B cell (primary cell): Measurements from ENCODE around the gene FGA. TPM values are rescaled to one million over a fixed set of nuclear protein-coding genes. Genes with fewer than 3 reads are reported as not detected.

Source experiments
- ATAC-seq: fragments of 200-7000 bp; cut with Tn5 transposase; one replicate; pipeline ENCODE4 v1.10.0; 2021; ENCODE audit warnings: low read depth, mild to moderate bottlenecking, moderate number of reproducible peaks, moderate library complexity
- CTCF ChIA-PET: fragments of 350-600 bp; sonication (Branson Sonifier 250); formaldehyde crosslinking; loops from one replicate; lab custom pipeline; 2021; ENCODE audit warnings: antibody characterized with exemption, inconsistent platforms; lab: Charles Lee
- POLR2A ChIA-PET: fragments of 350-600 bp; sonication (Branson Sonifier 250); formaldehyde crosslinking; loops from one replicate; lab custom pipeline; 2021; ENCODE audit warnings: antibody characterized with exemption; lab: Charles Lee
- DNase-seq: peaks from one replicate; pipeline ENCODE4 v3.0.0; 2013
- H2AFZ ChIP-seq: 2 replicates; pipeline ENCODE4 v1.6.1; 2012; ENCODE audit warnings: mild to moderate bottlenecking, low read depth, low read length; ENCODE audit not compliant: insufficient read depth, poor library complexity, severe bottlenecking
- H3K27ac ChIP-seq, 2 donors: 1 replicate in 1 of 2; 2 replicates in 1 of 2; pipeline ENCODE4 v1.5.1; 2012 to 2013; ENCODE audit warnings: low read length in 2 of 2, mild to moderate bottlenecking in 2 of 2, moderate library complexity in 1 of 2
- H3K27me3 ChIP-seq, 4 experiments: fragments of 200-600 bp in 1 of 4; sonication (generic) in 1 of 4; replicated peaks in 1 of 4; 1 replicate in 2 of 4; 2 replicates in 2 of 4; pipeline versions ENCODE4 v1.6.1 to v1.7.0; 2013 to 2016; ENCODE audit warnings: low read length in 3 of 4, mild to moderate bottlenecking in 2 of 4, mixed read lengths in 1 of 4, moderate library complexity in 1 of 4; ENCODE audit not compliant: insufficient read depth in 4 of 4, control insufficient read depth in 3 of 4; ENCODE audit errors: control extremely low read depth in 1 of 4
- H3K36me3 ChIP-seq, 2 experiments: replicated peaks in 1 of 2; 1 replicate in 1 of 2; 2 replicates in 1 of 2; pipeline versions ENCODE4 v1.6.1 to v1.7.1; 2013; ENCODE audit warnings: low read length in 1 of 2; ENCODE audit not compliant: insufficient read depth in 2 of 2, control insufficient read depth in 1 of 2; ENCODE audit errors: control extremely low read depth in 1 of 2, extremely low read depth in 1 of 2
- H3K4me1 ChIP-seq, 2 donors: fragments of 200-600 bp in 1 of 2; sonication (generic) in 1 of 2; 1 replicate in 1 of 2; 2 replicates in 1 of 2; pipeline versions ENCODE4 v1.5.1 to v1.6.1; 2013 to 2017; ENCODE audit warnings: low read length in 2 of 2; ENCODE audit not compliant: control insufficient read depth in 2 of 2, insufficient read depth in 2 of 2
- H3K4me2 ChIP-seq: replicated peaks from 2 replicates; pipeline ENCODE3; 2012; ENCODE audit warnings: mild to moderate bottlenecking, low read depth, low read length; ENCODE audit not compliant: poor library complexity, severe bottlenecking
- H3K4me3 ChIP-seq, 5 experiments: fragments of 200-600 bp in 1 of 5; sonication (generic) in 1 of 5; 1 replicate in 3 of 5; 2 replicates in 2 of 5; pipeline versions ENCODE4 v1.5.1 to v1.7.0; 2011 to 2016; ENCODE audit warnings: low read length in 4 of 5, mild to moderate bottlenecking in 4 of 5, low read depth in 2 of 5, control low read depth in 1 of 5, moderate library complexity in 1 of 5; ENCODE audit not compliant: insufficient read depth in 1 of 5; ENCODE audit errors: control extremely low read depth in 1 of 5, extremely low read depth in 1 of 5
- H3K79me2 ChIP-seq: fragments of 200-600 bp; sonication (generic); one replicate; pipeline ENCODE4 v1.6.0; 2016; ENCODE audit warnings: low read length; ENCODE audit not compliant: control insufficient read depth, insufficient read depth
- H3K9ac ChIP-seq: fragments of 200-600 bp; sonication (generic); 2 replicates; pipeline ENCODE4 v1.6.1; 2017; ENCODE audit warnings: mild to moderate bottlenecking, low read length, moderate library complexity
- H3K9me3 ChIP-seq, 3 donors: one replicate each; pipeline versions ENCODE4 v1.6.1 to v1.7.1; 2013; ENCODE audit warnings: low read length in 2 of 3; ENCODE audit not compliant: control insufficient read depth in 2 of 3, insufficient read depth in 1 of 3; ENCODE audit errors: control extremely low read depth in 1 of 3
- H4K20me1 ChIP-seq: 2 replicates; pipeline ENCODE4 v1.6.0; 2012; ENCODE audit warnings: mild to moderate bottlenecking, low read length; ENCODE audit not compliant: insufficient read depth, control insufficient read depth, poor library complexity, severe bottlenecking
- H3K27ac Mint-ChIP-seq: one replicate; pipeline ENCODE4 v1.8.0; 2021; ENCODE audit warnings: mixed read lengths
- H3K27me3 Mint-ChIP-seq: one replicate; pipeline ENCODE4 v1.8.0; 2021; ENCODE audit warnings: mixed read lengths
- H3K4me1 Mint-ChIP-seq: one replicate; pipeline ENCODE4 v1.8.0; 2021; ENCODE audit warnings: mixed read lengths
- H3K4me3 Mint-ChIP-seq: one replicate; pipeline ENCODE4 v1.8.0; 2021; ENCODE audit warnings: mixed read lengths
- H3K9me3 Mint-ChIP-seq: one replicate; pipeline ENCODE4 v1.8.0; 2022; ENCODE audit warnings: mixed read lengths; ENCODE audit not compliant: insufficient read depth
- CTCF ChIP-seq: fragments of 200-600 bp; IDR thresholded peaks from one replicate; pipeline ENCODE4 v1.8.0; 2022; ENCODE audit warnings: antibody characterized with exemption, mild to moderate bottlenecking
- EZH2 ChIP-seq: IDR thresholded peaks from 2 replicates; pipeline ENCODE4 v1.6.1; 2012; ENCODE audit warnings: borderline replicate concordance, low read depth, mild to moderate bottlenecking, moderate library complexity, low read length; ENCODE audit not compliant: insufficient read depth, poor library complexity, severe bottlenecking
- WGBS: methylation state at CpG from one replicate; pipeline ENCODE4 v1.1.5; 2013; ENCODE audit warnings: missing lambda C conversion rate; ENCODE audit not compliant: insufficient coverage; 5-methylcytosine and 5-hydroxymethylcytosine counted together
- intact Hi-C: fragments of 100-400 bp; cut with micrococcal nuclease; formaldehyde crosslinking; loops from one replicate; pipeline ENCODE4 v1.10.0; 2022
- polyA plus RNA-seq: library from polyadenylated mRNA; depleted of rRNA; stranded (reverse); fragments of >200 nt; gene quantifications from 2 replicates; pipeline ENCODE4 v1.2.3, GENCODE V29; 2012
- total RNA-seq, 2 donors: library from RNA; stranded (reverse); fragments of 120-200 nt in 1 of 2; gene quantifications; 1 replicate in 1 of 2; 2 replicates in 1 of 2; pipeline versions ENCODE4 v1.2.3 to v1.2.4, GENCODE V29; 2013 to 2022

The FGA gene
- total and polyA plus RNA-seq, 2 donors (not counting 1 experiment from before 2014, with no cell fraction given): not detected

DNA sequence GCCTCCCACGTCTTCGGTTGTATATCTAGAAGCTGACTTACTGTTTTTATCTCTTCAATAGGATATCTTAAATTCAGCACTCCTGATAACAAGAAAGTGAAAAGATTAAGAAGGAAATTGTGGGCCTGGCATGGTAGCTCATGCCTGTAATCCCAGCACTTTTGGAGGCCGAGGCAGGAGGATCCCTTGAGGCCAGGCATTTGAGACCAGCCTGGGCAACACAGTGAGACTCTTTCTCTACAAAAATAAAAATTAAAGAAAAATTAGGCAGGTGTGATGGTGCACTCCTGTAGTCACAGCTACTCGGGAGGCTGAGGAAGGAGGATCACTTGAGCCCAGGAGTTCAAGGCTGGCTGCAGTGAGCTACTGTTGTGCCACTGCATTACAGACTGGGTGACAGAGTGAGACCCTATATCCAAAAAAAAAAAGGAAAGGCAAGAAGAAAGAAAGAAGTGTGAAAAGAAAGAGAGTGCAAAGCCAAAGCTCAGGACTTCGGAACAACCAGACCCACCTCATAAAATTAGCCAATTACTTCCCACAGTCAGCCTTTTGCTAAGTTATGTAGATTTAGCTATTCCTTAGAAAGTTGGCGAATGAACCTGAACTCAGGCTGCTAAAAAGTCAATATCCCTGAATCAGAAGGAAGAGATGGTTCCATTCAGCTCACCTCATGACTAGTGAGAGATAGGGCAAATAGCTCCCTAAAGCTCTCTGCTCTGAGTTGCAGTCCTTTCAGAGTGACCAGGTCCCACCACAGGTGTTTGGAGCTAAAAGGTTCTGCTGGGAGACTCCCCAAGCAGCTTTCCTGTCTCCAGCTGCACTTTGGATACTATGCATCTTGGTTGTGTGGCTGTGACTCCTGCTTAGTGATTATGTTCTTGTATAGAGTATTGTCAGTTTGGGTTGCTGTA, 12.7 kb upstream of the FGA start:
- ATAC-seq: no peak
- POLR2A ChIA-PET: no interaction called here
- Histone ChIP-seq H3K4me2 (no peak overlapping the region), H3K4me3 (no peak overlapping the region), H3K9ac (no peak overlapping the region), H3K36me3 (no peaks in the 10 kb centered on the region), H4K20me1 (no peaks in the 10 kb centered on the region), H2AFZ (no peak overlapping the region), H3K4me1 (no peaks in the 10 kb centered on the region), H3K9me3 (no peaks in the 10 kb centered on the region), H3K27me3 (peaks cover 0 to 12% (median 4%) of the 10 kb centered on the region in 4 experiments), H3K79me2 (no peaks in the 10 kb centered on the region), H3K27ac (no peak overlapping the region)
- Mint-ChIP-seq H3K9me3 (no peaks in the 10 kb centered on the region), H3K27me3 (peaks cover 36% of the 10 kb centered on the region), H3K4me3 (no peak overlapping the region), H3K27ac (no peak overlapping the region), H3K4me1 (no peaks in the 10 kb centered on the region)
- TF ChIP-seq EZH2: no peak
- no peak for TF ChIP-seq CTCF
- CTCF ChIA-PET: interaction anchor here (0.7 kb wide), 1 partner anchor 53 kb away, joined by 3 read pairs; the partner anchor contains the start of gene PLRG1
- WGBS: 70% methylated on average over 2 of the region's 6 CpGs
- no peak for DNase-seq
- intact Hi-C loops: no loop called here

DNA sequence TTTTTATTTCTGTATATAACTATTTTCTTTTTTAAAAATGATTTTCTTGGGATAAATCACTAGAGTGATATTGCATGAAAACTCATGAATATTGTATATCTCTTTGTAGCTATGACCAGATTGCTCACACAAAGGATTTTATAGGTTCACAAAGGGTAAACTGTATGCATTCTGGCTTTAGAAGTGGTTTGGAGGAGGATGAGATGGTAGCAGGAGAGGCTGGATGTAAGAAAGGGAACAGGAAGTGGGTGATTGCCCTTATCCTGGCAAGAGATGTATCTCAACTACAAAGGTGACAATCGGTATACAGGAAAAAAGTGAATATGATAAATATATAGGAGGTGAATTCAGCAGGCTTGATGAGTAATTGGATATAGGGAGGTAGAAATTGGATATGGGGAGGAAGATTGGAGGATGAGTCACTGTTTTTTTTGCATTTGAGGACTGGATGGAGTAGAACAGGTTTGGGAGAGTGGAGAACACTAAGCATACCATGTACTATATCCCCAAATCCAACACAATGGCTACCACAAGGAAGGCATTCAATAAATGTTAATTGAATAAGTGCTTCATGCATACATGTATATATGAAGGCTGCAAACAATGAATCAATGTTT, 12.0 kb upstream of the FGA start:
- no peak overlapping the region for H3K4me2 ChIP-seq
- no peaks in the 10 kb centered on the region for H3K4me1 ChIP-seq
- H3K36me3 ChIP-seq: no peaks in the 10 kb centered on the region
- no peak overlapping the region for H3K4me3 ChIP-seq
- WGBS: 43% methylated on average over 1 of the region's 1 CpG
- no peaks in the 10 kb centered on the region for H4K20me1 ChIP-seq
- peaks cover 35% of the 10 kb centered on the region for H3K27me3 Mint-ChIP-seq
- no peaks in the 10 kb centered on the region for H3K79me2 ChIP-seq
- DNase-seq (no peak), ATAC-seq (no peak)
- intact Hi-C loops: no loop called here
- ChIA-PET POLR2A (no interaction called here), CTCF (no interaction called here)
- no peak overlapping the region for H3K9ac ChIP-seq
- H3K9me3 Mint-ChIP-seq: no peaks in the 10 kb centered on the region
- H3K27me3 ChIP-seq: peaks cover 0 to 12% (median 4%) of the 10 kb centered on the region in 4 experiments
- H3K9me3 ChIP-seq: no peaks in the 10 kb centered on the region
- no peak overlapping the region for H3K27ac ChIP-seq
- no peak for TF ChIP-seq EZH2
- no peak for TF ChIP-seq CTCF
- H2AFZ ChIP-seq: no peak overlapping the region
- no peak overlapping the region for H3K4me3 Mint-ChIP-seq
- H3K27ac Mint-ChIP-seq: no peak overlapping the region
- H3K4me1 Mint-ChIP-seq: no peaks in the 10 kb centered on the region
